Neural progenitor cell (in vitro differentiated cells): ENCODE data around the gene LASP1NB.

Source experiments
- DNase-seq: peaks from one replicate; pipeline ENCODE4 v3.0.0-alpha.2; 2016; ENCODE audit warnings: low spot score
- H2AFZ ChIP-seq: fragments of 200-600 bp; sonication (generic); replicated peaks from 2 replicates; pipeline ENCODE4 v1.6.1; 2016; ENCODE audit warnings: antibody characterized with exemption
- H3F3A ChIP-seq: fragments of 200-600 bp; sonication (generic); 2 replicates; pipeline ENCODE4 v1.6.1; 2016; ENCODE audit warnings: antibody characterized with exemption, low read depth
- H3K27ac ChIP-seq: fragments of 200-600 bp; sonication (generic); 2 replicates; pipeline ENCODE4 v1.5.1; 2016; ENCODE audit warnings: mild to moderate bottlenecking
- H3K27me3 ChIP-seq: fragments of 200-600 bp; sonication (generic); 2 replicates; pipeline ENCODE4 v1.6.1; 2016; ENCODE audit warnings: mild to moderate bottlenecking, moderate library complexity
- H3K36me3 ChIP-seq: fragments of 200-600 bp; sonication (generic); 2 replicates; pipeline ENCODE4 v1.5.1; 2016
- H3K4me1 ChIP-seq: fragments of 200-600 bp; sonication (generic); 2 replicates; pipeline ENCODE4 v1.6.1; 2016; ENCODE audit warnings: mixed run types
- H3K4me2 ChIP-seq: fragments of 200-600 bp; sonication (generic); 2 replicates; pipeline ENCODE4 v1.6.1; 2016
- H3K4me3 ChIP-seq: fragments of 200-600 bp; sonication (generic); 2 replicates; pipeline ENCODE4 v1.5.1; 2016
- H3K79me2 ChIP-seq: fragments of 200-600 bp; sonication (generic); 2 replicates; pipeline ENCODE4 v1.6.1; 2016; ENCODE audit warnings: low read depth
- H3K9ac ChIP-seq: fragments of 200-600 bp; sonication (generic); 2 replicates; pipeline ENCODE4 v1.6.1; 2016
- H3K9me3 ChIP-seq: fragments of 200-600 bp; sonication (generic); 2 replicates; pipeline ENCODE4 v1.5.1; 2016; ENCODE audit warnings: low read depth
- H4K20me1 ChIP-seq: fragments of 200-600 bp; sonication (generic); 2 replicates; pipeline ENCODE4 v1.6.1; 2016; ENCODE audit warnings: low read depth
- H3K27ac Mint-ChIP-seq: 3 replicates; pipeline ENCODE4 v1.8.0; 2021; ENCODE audit warnings: mixed read lengths
- H3K27me3 Mint-ChIP-seq: 2 replicates; pipeline ENCODE4 v1.8.0; 2022; ENCODE audit warnings: low read depth, mild to moderate bottlenecking, inconsistent platforms, moderate library complexity, mixed read lengths; ENCODE audit not compliant: insufficient read depth
- H3K36me3 Mint-ChIP-seq: 3 replicates; pipeline ENCODE4 v1.8.0; 2021; ENCODE audit warnings: mixed read lengths
- H3K4me1 Mint-ChIP-seq: 3 replicates; pipeline ENCODE4 v1.8.0; 2021; ENCODE audit warnings: mixed read lengths
- H3K4me3 Mint-ChIP-seq: 3 replicates; pipeline ENCODE4 v1.8.0; 2021; ENCODE audit warnings: mild to moderate bottlenecking, moderate library complexity, mixed read lengths
- H3K9me3 Mint-ChIP-seq: 3 replicates; pipeline ENCODE4 v1.8.0; 2020; ENCODE audit warnings: mixed read lengths
- CTCF ChIP-seq: fragments of 200-600 bp; sonication (generic); IDR thresholded peaks from 2 replicates; pipeline ENCODE4 v1.5.1; 2017; ENCODE audit warnings: antibody characterized with exemption, mild to moderate bottlenecking
- EZH2 ChIP-seq: fragments of 200-600 bp; sonication (generic); IDR thresholded peaks from 2 replicates; pipeline ENCODE4 v1.6.1; 2017; ENCODE audit warnings: antibody characterized with exemption, mild to moderate bottlenecking, moderate library complexity
- EZH2phosphoT487 ChIP-seq: fragments of 200-600 bp; sonication (generic); IDR thresholded peaks from 2 replicates; pipeline ENCODE4 v1.6.1; 2017; ENCODE audit warnings: antibody characterized with exemption

LASP1NB gene

DNA sequence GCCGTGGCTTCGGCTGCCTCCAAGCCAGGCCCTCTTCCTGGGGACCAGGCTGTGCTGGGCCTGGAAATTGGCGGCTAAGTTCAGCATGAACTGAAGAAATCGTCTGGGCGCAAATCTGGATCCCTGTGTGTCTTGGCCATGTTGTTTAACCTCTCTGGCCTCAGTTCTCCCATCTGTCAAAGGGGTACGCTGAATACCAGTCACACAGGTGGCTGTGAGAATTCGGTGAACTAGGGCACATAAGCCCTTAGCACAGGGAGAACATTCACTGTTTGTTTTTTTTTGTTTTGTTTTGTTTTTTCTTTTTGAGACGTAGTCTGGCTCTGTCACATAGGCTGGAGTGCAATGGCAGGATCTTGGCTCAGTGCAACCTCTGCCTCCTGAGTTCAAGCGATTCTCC, 36.6 kb upstream of the LASP1NB start:
- H4K20me1 ChIP-seq = peaks cover 60% of the 10 kb centered on the region
- H3K36me3 ChIP-seq = no peaks in the 10 kb centered on the region

DNA sequence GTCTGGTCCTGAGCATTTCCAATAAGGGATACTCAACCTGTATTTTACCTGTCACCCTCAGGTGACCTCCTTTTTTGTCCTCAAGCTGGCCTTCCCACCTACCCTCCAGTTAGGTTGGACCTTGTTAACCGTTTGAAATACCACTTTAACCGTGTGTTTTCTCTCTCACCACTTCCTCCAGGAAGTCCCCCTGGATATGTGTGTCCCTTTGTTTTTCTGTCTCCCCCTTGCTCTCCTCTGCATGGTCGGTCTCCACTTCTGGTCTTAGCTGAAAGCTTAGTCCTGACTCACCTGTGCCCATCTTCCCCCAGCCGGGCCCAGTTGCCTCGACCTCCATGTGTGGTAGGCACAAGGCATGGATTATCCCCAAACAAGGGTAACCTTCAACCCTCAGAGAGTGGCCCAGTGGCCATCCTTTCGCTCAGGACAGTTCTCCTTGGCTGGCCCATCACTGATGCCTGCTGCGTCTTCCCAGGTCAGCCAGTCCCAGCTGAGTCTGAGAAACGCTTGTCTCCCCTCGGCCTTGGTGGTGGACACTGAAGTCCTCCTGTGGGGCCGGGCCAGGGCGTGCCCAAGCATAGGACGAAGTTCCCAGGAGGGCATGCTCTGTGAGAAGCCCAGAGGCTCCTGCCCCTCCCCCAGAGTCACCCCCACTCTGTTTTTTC, 35.5 kb upstream of the LASP1NB start:
- no peak for DNase-seq
- H3K4me3 ChIP-seq = no peak overlapping the region
- peaks cover 18% of the 10 kb centered on the region for H3K79me2 ChIP-seq
- Mint-ChIP-seq H3K9me3 (no peaks in the 10 kb centered on the region), H3K4me1 (peaks cover 55% of the 10 kb centered on the region), H3K4me3 (no peak overlapping the region), H3K27ac (no peak overlapping the region), H3K36me3 (peaks cover 7% of the 10 kb centered on the region), H3K27me3 (peaks cover 2% of the 10 kb centered on the region)
- H3K27ac ChIP-seq = no peak overlapping the region
- no peak for TF ChIP-seq CTCF
- TF ChIP-seq EZH2phosphoT487 = no peak
- TF ChIP-seq EZH2 = no peak
- no peaks in the 10 kb centered on the region for H3K36me3 ChIP-seq
- H3K9me3 ChIP-seq = no peaks in the 10 kb centered on the region
- no peak overlapping the region for H3K9ac ChIP-seq
- peaks cover 27% of the 10 kb centered on the region for H3K4me1 ChIP-seq
- peaks cover 55% of the 10 kb centered on the region for H4K20me1 ChIP-seq
- no peak overlapping the region for H2AFZ ChIP-seq
- H3K27me3 ChIP-seq = no peaks in the 10 kb centered on the region
- peaks cover 28% of the 10 kb centered on the region for H3F3A ChIP-seq
- H3K4me2 ChIP-seq = no peak overlapping the region

More for the DNA sequence above, 36.6 kb upstream of the LASP1NB start:
- Mint-ChIP-seq H3K27me3 (peaks cover 2% of the 10 kb centered on the region), H3K4me3 (no peak overlapping the region), H3K9me3 (no peaks in the 10 kb centered on the region), H3K27ac (no peak overlapping the region), H3K4me1 (peaks cover 51% of the 10 kb centered on the region), H3K36me3 (peaks cover 7% of the 10 kb centered on the region)
- H3K4me3 ChIP-seq = no peak overlapping the region
- H2AFZ ChIP-seq = no peak overlapping the region
- H3K27me3 ChIP-seq = no peaks in the 10 kb centered on the region
- peaks cover 33% of the 10 kb centered on the region for H3F3A ChIP-seq
- no peak for TF ChIP-seq EZH2phosphoT487
- TF ChIP-seq CTCF = no peak
- no peak for TF ChIP-seq EZH2
- H3K9me3 ChIP-seq = no peaks in the 10 kb centered on the region
- H3K79me2 ChIP-seq = peaks cover 24% of the 10 kb centered on the region
- no peak overlapping the region for H3K27ac ChIP-seq
- no peak for DNase-seq
- H3K9ac ChIP-seq = no peak overlapping the region
- no peak overlapping the region for H3K4me2 ChIP-seq
- H3K4me1 ChIP-seq = peaks cover 36% of the 10 kb centered on the region

DNA sequence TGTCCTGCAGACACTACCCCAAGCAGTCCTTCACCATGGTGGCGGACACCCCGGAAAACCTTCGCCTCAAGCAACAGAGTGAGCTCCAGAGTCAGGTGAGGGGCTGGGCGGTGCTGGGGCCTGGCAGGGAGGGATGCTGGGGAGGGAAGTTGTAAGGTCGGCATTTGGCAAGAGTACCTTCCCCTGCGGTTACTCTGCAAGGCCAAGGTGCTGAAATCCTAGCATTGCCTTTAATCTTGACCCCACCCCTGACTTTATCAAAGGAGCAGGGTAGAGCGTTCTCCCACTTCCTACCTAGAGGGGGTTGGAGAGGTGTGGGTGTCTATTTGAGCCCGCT, 35.0 kb upstream of the LASP1NB start:
- H3K4me2 ChIP-seq = no peak overlapping the region
- no peaks in the 10 kb centered on the region for H3K27me3 ChIP-seq
- H3K4me1 Mint-ChIP-seq = peaks cover 50% of the 10 kb centered on the region
- H3K4me3 Mint-ChIP-seq = no peak overlapping the region
- H3K36me3 ChIP-seq = no peaks in the 10 kb centered on the region
- peaks cover 7% of the 10 kb centered on the region for H3K36me3 Mint-ChIP-seq
- TF ChIP-seq CTCF = no peak
- TF ChIP-seq EZH2phosphoT487 = no peak
- no peak for TF ChIP-seq EZH2
- H3K4me3 ChIP-seq = no peak overlapping the region
- no peaks in the 10 kb centered on the region for H3K9me3 Mint-ChIP-seq
- H3K27ac Mint-ChIP-seq = no peak overlapping the region
- peaks cover 50% of the 10 kb centered on the region for H4K20me1 ChIP-seq
- DNase-seq = no peak
- H3F3A ChIP-seq = peaks cover 23% of the 10 kb centered on the region
- H3K79me2 ChIP-seq = peaks cover 13% of the 10 kb centered on the region
- H3K4me1 ChIP-seq = peaks cover 22% of the 10 kb centered on the region
- no peaks in the 10 kb centered on the region for H3K9me3 ChIP-seq
- no peak overlapping the region for H3K27ac ChIP-seq
- no peak overlapping the region for H3K9ac ChIP-seq
- peaks cover 2% of the 10 kb centered on the region for H3K27me3 Mint-ChIP-seq
- no peak overlapping the region for H2AFZ ChIP-seq
